HL-60/S4 treated with phorbol 12-myristate 13-acetate at 8.2 ng/mL for 4 days and 3 days (cell line): ENCODE data around the gene CTNNBL1.

Experiments
- in situ Hi-C: fragments of 300-500 bp; cut with MboI; formaldehyde crosslinking; loops from 2 replicates; pipeline ENCODE4 v1.15.0; 2022; ENCODE audit warnings: low sequenced_read_pairs

Gene CTNNBL1

GRCh38 chr20:37895166-37895565 is 201.3 kb downstream of the CTNNBL1 start:
- in situ Hi-C loops: no loop called here

- in situ Hi-C loops: no loop called here
These were observed 203.2 kb downstream of the CTNNBL1 start for GRCh38 chr20:37896932-37897548.

GRCh38 chr20:37898233-37899104 is 204.6 kb downstream of the CTNNBL1 start:
- in situ Hi-C loops: no loop called here

- in situ Hi-C loops: no loop called here
These were observed 205.5 kb downstream of the CTNNBL1 start for GRCh38 chr20:37899105-37900045.

GRCh38 chr20:37901240-37901639 is 207.4 kb downstream of the CTNNBL1 start:
- in situ Hi-C loops: no loop called here

- in situ Hi-C loops: no loop called here
These were observed 208.0 kb downstream of the CTNNBL1 start for GRCh38 chr20:37901654-37902503.

- in situ Hi-C loops: no loop called here
These were observed 208.9 kb downstream of the CTNNBL1 start, which contains the start of gene VSTM2L for GRCh38 chr20:37902504-37903313. Gene VSTM2L (plus strand): TSS chr20:37903127. CDS start chr20:37903351, 224 bp downstream.

- in situ Hi-C loops: no loop called here
These were observed 209.6 kb downstream of the CTNNBL1 start for GRCh38 chr20:37903317-37904007.

GRCh38 chr20:37904008-37904642 is 210.3 kb downstream of the CTNNBL1 start:
- in situ Hi-C loops: no loop called here

GRCh38 chr20:37904845-37905373 is 211.1 kb downstream of the CTNNBL1 start:
- in situ Hi-C loops: no loop called here

- in situ Hi-C loops: no loop called here
These were observed 212.1 kb downstream of the CTNNBL1 start for GRCh38 chr20:37905671-37906613.

GRCh38 chr20:37907330-37907676 is 213.5 kb downstream of the CTNNBL1 start:
- in situ Hi-C loops: no loop called here

GRCh38 chr20:37907677-37908401 is 214.0 kb downstream of the CTNNBL1 start:
- in situ Hi-C loops: no loop called here

- in situ Hi-C loops: no loop called here
These were observed 217.4 kb downstream of the CTNNBL1 start for GRCh38 chr20:37911261-37911660.

- in situ Hi-C loops: no loop called here
These were observed 218.0 kb downstream of the CTNNBL1 start for GRCh38 chr20:37911838-37912281.

GRCh38 chr20:37912874-37913273 is 219.0 kb downstream of the CTNNBL1 start:
- in situ Hi-C loops: no loop called here
